Testis (tissue), 2 donors: ENCODE measurements around the gene CYTH4.

Experiments used
- CTCF ChIP-seq, 3 experiments: fragments of 450-650 bp in 2 of 3; fragments of 200-600 bp in 1 of 3; sonication (generic) in 1 of 3; IDR thresholded peaks; one replicate each; pipeline ENCODE4 v1.5.1; 2016 to 2019; ENCODE audit warnings: antibody characterized with exemption in 3 of 3, mild to moderate bottlenecking in 2 of 3, moderate library complexity in 1 of 3
- POLR2A ChIP-seq: fragments of 450-650 bp; IDR thresholded peaks from one replicate; pipeline ENCODE4 v1.6.1; 2017; ENCODE audit warnings: antibody characterized with exemption, mild to moderate bottlenecking, moderate library complexity

DNA sequence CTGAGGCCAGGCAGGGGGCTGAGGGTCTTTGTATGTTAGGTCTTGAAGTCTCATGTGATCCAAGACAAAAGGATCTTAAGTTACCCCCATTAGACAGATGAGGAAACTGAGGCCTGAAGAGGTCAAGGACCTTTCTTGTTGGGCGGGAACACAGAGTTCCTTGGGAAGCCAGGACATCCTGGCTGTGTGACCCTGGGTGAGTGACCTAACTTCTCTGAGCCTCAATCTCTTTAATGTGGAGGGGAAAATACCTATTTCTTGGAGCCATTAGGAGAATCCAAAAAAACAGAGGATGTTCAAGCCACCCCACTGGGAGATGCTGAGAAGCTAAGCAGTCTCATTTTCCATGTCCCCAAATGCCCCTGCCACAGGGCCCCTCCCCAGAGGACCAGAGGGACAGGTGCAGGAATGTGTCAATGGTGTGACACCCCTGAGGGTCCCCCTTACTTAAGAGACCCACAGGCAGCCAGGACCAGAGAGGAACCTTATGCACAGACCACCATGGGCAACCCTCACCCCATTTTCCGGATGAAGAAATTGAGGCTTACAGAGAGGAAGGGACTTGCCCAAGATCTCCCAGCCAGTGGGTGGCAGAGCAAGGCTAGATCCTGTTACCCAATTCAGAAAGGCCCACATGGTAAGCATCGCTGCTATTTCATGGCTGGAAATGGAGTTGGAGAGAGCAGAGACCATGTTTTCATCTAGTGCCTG lies 46.3 kb upstream of the CYTH4 start:
- TF ChIP-seq CTCF (IDR thresholded peaks at IDR 0.05) (no peak), POLR2A (no peak)
